Erythroblast (primary cell): Measurements from ENCODE around the gene TAS2R42.

Experiments
- DNase-seq, 2 experiments: peaks; one replicate each; lab custom pipeline; 2025; lab: John Stamatoyannopoulos, UW
- GATA1 ChIP-seq: IDR thresholded peaks from 2 replicates; pipeline ENCODE4 v1.6.1; 2011; ENCODE audit warnings: low read depth, mild to moderate bottlenecking, control low read depth, low read length, moderate library complexity
- POLR2A ChIP-seq: IDR thresholded peaks from 2 replicates; pipeline ENCODE4 v1.6.1; 2011; ENCODE audit warnings: mild to moderate bottlenecking, low read length

The TAS2R42 gene

GRCh38 chr12:11186837-11187236 is at the start of gene TAS2R42:
Gene TAS2R42, minus strand, starts transcription at chr12:11186937. Its CDS starts 0 bp downstream, at chr12:11186937.
- no peak for TF ChIP-seq GATA1
- no peak for TF ChIP-seq POLR2A
- no peak for DNase-seq

GRCh38 chr12:11233532-11233931 is 46.8 kb upstream of the TAS2R42 start:
- TF ChIP-seq POLR2A = no peak
- TF ChIP-seq GATA1 = no peak
- DNase-seq = no peak

- DNase-seq = peak; percentile 26 to 47
- no peak for TF ChIP-seq GATA1
These were observed 41.7 kb upstream of the TAS2R42 start for GRCh38 chr12:11228296-11228879.

GRCh38 chr12:11227373-11227772 is 40.6 kb upstream of the TAS2R42 start:
- DNase-seq = no peak
- no peak for TF ChIP-seq GATA1
- TF ChIP-seq POLR2A = no peak

GRCh38 chr12:11209113-11209512 is 22.4 kb upstream of the TAS2R42 start:
- TF ChIP-seq POLR2A = no peak
- no peak for TF ChIP-seq GATA1

GRCh38 chr12:11204173-11204572 is 17.4 kb upstream of the TAS2R42 start:
- DNase-seq = no peak
- no peak for TF ChIP-seq GATA1
- TF ChIP-seq POLR2A = no peak

More at GRCh38 chr12:11209113-11209512, 22.4 kb upstream of the TAS2R42 start:
- no peak for DNase-seq

GRCh38 chr12:11202811-11203210 is 16.1 kb upstream of the TAS2R42 start:
- DNase-seq = no peak
- no peak for TF ChIP-seq POLR2A

- DNase-seq = no peak
- TF ChIP-seq GATA1 = no peak
- TF ChIP-seq POLR2A = no peak
These were observed 3.7 kb downstream of the TAS2R42 start for GRCh38 chr12:11183011-11183410.

GRCh38 chr12:11182529-11182928 is 4.2 kb downstream of the TAS2R42 start:
- TF ChIP-seq POLR2A (no peak), GATA1 (no peak)
- no peak for DNase-seq

- no peak for DNase-seq
- no peak for TF ChIP-seq POLR2A
- no peak for TF ChIP-seq GATA1
These were observed 8.5 kb downstream of the TAS2R42 start for GRCh38 chr12:11178250-11178649.

GRCh38 chr12:11174022-11174421 is 12.7 kb downstream of the TAS2R42 start:
- no peak for TF ChIP-seq GATA1
- TF ChIP-seq POLR2A = no peak
- peak; percentile 7 to 41 for DNase-seq

- TF ChIP-seq GATA1 = no peak
- TF ChIP-seq POLR2A = no peak
- DNase-seq = peak; percentile 57 to 67
These were observed 14.6 kb downstream of the TAS2R42 start for GRCh38 chr12:11171969-11172675.

GRCh38 chr12:11171145-11171968 is 15.4 kb downstream of the TAS2R42 start, which contains the start of gene SMIM10L1:
Gene SMIM10L1, plus strand, starts transcription at chr12:11171194. Its CDS starts 163 bp downstream, at chr12:11171357.
- DNase-seq = peak; percentile 95 to 97
- TF ChIP-seq POLR2A (peak; percentile 95), GATA1 (no peak)

- no peak for DNase-seq
These were observed 16.0 kb downstream of the TAS2R42 start for GRCh38 chr12:11170810-11171144.

More at GRCh38 chr12:11170810-11171144, 16.0 kb downstream of the TAS2R42 start:
- TF ChIP-seq GATA1 = no peak
- no peak for TF ChIP-seq POLR2A
